ENCODE measurements around the gene ELAVL2. TPM values are rescaled to one million over a fixed set of nuclear protein-coding genes. Genes with fewer than 3 reads are reported as not detected.
A peak's percentile ranks its signal among the peaks of the same experiment; 100 is the strongest.

ELAVL2 gene
- polyA plus RNA-seq, 1 donor from 2014 or later: 106 TPM

DNA sequence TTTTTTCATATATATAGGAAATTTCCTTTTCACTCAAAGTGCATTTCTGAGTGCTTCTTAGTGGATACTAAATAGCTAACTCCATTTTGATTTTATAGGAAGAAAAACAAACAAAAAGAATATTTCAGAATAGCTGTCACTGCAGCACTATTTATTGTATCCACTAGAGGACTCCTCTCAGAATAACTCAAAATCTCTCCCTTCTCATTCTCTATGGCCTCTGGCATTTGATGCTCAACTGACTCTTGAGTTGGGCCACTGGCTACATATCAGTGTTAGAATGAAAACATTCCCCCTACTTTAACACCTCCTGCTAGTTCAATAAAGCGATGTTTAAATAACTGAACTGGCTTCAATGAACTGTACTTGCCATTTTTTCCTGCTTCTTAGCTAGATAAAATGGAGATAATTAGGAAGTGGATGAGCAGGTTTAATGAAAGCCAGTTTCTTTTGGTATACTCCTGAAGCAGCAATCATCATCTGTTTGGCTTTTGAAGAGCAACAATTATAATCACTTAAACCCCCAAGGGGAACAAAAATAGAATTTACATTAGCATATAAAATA lies 16.6 kb upstream of the ELAVL2 start:
- TF ChIP-seq RAD21 (conservative IDR thresholded peaks at IDR 0.05) (no peak), POLR2AphosphoS5 (IDR thresholded peaks at IDR 0.05) (no peak), MXI1 (conservative IDR thresholded peaks at IDR 0.05; ENCODE audit: poor library complexity, severe bottlenecking) (no peak), SMC3 (conservative IDR thresholded peaks at IDR 0.05; ENCODE audit: poor library complexity) (peak; percentile 51), CTCF (IDR thresholded peaks at IDR 0.05; ENCODE audit: poor library complexity, severe bottlenecking) (peak; percentile 53), TAF1 (IDR thresholded peaks at IDR 0.05; ENCODE audit: low read depth) (no peak), EZH2 (IDR thresholded peaks at IDR 0.05; ENCODE audit: borderline replicate concordance, insufficient read depth, low read length, poor library complexity, severe bottlenecking) (no peak), EP300 (conservative IDR thresholded peaks at IDR 0.05; ENCODE audit: poor library complexity, severe bottlenecking) (no peak)
- TF ChIP-seq, protein P1, sequence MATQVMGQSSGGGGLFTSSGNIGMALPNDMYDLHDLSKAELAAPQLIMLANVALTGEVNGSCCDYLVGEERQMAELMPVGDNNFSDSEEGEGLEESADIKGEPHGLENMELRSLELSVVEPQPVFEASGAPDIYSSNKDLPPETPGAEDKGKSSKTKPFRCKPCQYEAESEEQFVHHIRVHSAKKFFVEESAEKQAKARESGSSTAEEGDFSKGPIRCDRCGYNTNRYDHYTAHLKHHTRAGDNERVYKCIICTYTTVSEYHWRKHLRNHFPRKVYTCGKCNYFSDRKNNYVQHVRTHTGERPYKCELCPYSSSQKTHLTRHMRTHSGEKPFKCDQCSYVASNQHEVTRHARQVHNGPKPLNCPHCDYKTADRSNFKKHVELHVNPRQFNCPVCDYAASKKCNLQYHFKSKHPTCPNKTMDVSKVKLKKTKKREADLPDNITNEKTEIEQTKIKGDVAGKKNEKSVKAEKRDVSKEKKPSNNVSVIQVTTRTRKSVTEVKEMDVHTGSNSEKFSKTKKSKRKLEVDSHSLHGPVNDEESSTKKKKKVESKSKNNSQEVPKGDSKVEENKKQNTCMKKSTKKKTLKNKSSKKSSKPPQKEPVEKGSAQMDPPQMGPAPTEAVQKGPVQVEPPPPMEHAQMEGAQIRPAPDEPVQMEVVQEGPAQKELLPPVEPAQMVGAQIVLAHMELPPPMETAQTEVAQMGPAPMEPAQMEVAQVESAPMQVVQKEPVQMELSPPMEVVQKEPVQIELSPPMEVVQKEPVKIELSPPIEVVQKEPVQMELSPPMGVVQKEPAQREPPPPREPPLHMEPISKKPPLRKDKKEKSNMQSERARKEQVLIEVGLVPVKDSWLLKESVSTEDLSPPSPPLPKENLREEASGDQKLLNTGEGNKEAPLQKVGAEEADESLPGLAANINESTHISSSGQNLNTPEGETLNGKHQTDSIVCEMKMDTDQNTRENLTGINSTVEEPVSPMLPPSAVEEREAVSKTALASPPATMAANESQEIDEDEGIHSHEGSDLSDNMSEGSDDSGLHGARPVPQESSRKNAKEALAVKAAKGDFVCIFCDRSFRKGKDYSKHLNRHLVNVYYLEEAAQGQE (IDR thresholded peaks at IDR 0.05; ENCODE audit: borderline replicate concordance): no peak
- no peak overlapping the region for H3K4me3 ChIP-seq (ENCODE audit: low read length)
- H3K36me3 ChIP-seq (ENCODE audit: insufficient read depth, low read length): no peaks in the 10 kb centered on the region
- no peaks in the 10 kb centered on the region for H3K27me3 ChIP-seq (ENCODE audit: insufficient read depth, low read depth, low read length)
- no peak overlapping the region for H3K4me2 ChIP-seq (ENCODE audit: low read length)
- H3K79me2 ChIP-seq (replicated peaks; ENCODE audit: insufficient read depth, low read length): peaks cover 9% of the 10 kb centered on the region
- H3K27ac ChIP-seq (ENCODE audit: low read length): no peak overlapping the region
- no peaks in the 10 kb centered on the region for H4K20me1 ChIP-seq (ENCODE audit: insufficient read depth)
- H3K9me2 ChIP-seq (ENCODE audit: insufficient read depth, low read length): no peaks in the 10 kb centered on the region
- H3K9me3 ChIP-seq (ENCODE audit: low read length): no peaks in the 10 kb centered on the region
- no peak overlapping the region for H2AFZ ChIP-seq (ENCODE audit: low read depth, low read length)
- H3K9ac ChIP-seq (ENCODE audit: low read length): no peak overlapping the region
- H3F3A ChIP-seq (ENCODE audit: insufficient read depth, low read length, poor library complexity, severe bottlenecking): no peaks in the 10 kb centered on the region

DNA sequence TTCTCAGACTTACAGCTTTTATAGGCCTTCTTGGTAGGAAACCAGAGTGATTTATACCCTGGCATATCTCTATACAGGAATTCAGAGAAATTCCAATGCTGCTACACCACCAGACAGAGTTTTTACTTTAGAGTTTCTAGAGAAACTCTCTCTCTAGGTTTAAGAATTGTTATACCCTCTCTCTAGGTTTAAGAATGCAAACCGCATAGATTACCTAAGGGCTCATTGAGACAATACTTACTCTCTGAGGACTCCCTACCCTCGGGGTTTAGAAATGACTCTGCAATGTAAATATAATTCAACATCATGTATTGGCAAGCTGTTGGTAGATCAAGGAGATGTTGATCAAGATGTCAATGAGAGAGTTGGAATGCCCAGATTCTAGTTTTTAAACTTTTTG lies 15.3 kb upstream of the ELAVL2 start:
- no peaks in the 10 kb centered on the region for H3F3A ChIP-seq (ENCODE audit: insufficient read depth, low read length, poor library complexity, severe bottlenecking)
- no peak overlapping the region for H3K9ac ChIP-seq (ENCODE audit: low read length)
- TF ChIP-seq CTCF (IDR thresholded peaks at IDR 0.05; ENCODE audit: poor library complexity, severe bottlenecking): no peak
- H3K79me2 ChIP-seq (replicated peaks; ENCODE audit: insufficient read depth, low read length): no peaks in the 10 kb centered on the region
- no peaks in the 10 kb centered on the region for H4K20me1 ChIP-seq (ENCODE audit: insufficient read depth)
- no peaks in the 10 kb centered on the region for H3K36me3 ChIP-seq (ENCODE audit: insufficient read depth, low read length)
- no peak overlapping the region for H3K4me2 ChIP-seq (ENCODE audit: low read length)
- no peak overlapping the region for H3K27ac ChIP-seq (ENCODE audit: low read length)
- no peaks in the 10 kb centered on the region for H3K9me2 ChIP-seq (ENCODE audit: insufficient read depth, low read length)
- no peak overlapping the region for H3K4me3 ChIP-seq (ENCODE audit: low read length)
- H2AFZ ChIP-seq (ENCODE audit: low read depth, low read length): no peak overlapping the region
- H3K9me3 ChIP-seq (ENCODE audit: low read length): no peaks in the 10 kb centered on the region
- H3K27me3 ChIP-seq (ENCODE audit: insufficient read depth, low read depth, low read length): no peaks in the 10 kb centered on the region
